ENCODE results near the gene MAP7. TPM values are rescaled to one million over a fixed set of nuclear protein-coding genes. Genes with fewer than 3 reads are reported as not detected.

The MAP7 gene
- total and polyA plus RNA-seq, 9 of the 15 experiments (the other 6 are each of a cell fraction or from before 2014, with no cell fraction given), result 0.76 to 7.7 (median 3.9) TPM

GRCh38 chr6:136446579-136447187 lies 103.5 kb downstream of the MAP7 start:
- TF ChIP-seq TSC22D4 (tag; IDR thresholded peaks at IDR 0.05), result no peak
- no peak for TF ChIP-seq ZFPM2 (CRISPR knock-in tag; IDR thresholded peaks at IDR 0.05)
- no peak for TF ChIP-seq ZBTB1 (CRISPR knock-in tag; IDR thresholded peaks at IDR 0.05; ENCODE audit: borderline replicate concordance, low read depth)
- TF ChIP-seq CEBPB (tag; IDR thresholded peaks at IDR 0.05), result peak; percentile 70; the same call in 1 of the 2 replicates
- TF ChIP-seq CEBPG (CRISPR knock-in tag; IDR thresholded peaks at IDR 0.05), result no peak
- peak; percentile 12 to 44; a peak in 1 of 4 replicates for TF ChIP-seq CEBPG (tag; conservative IDR thresholded peaks at IDR 0.05 in 1 of 2, IDR thresholded peaks at IDR 0.05 in 1 of 2)
- TF ChIP-seq BRD9 (IDR thresholded peaks at IDR 0.05; ENCODE audit: low read depth, partially characterized antibody), result no peak
- TF ChIP-seq ADNP (tag; IDR thresholded peaks at IDR 0.05), result no peak
- no peak for TF ChIP-seq RBM15 (IDR thresholded peaks at IDR 0.05; ENCODE audit: insufficient read depth, low read length)
- TF ChIP-seq NFYB (IDR thresholded peaks at IDR 0.05; ENCODE audit: extremely low read depth, insufficient read length), result no peak
- TF ChIP-seq ZNF239 (CRISPR knock-in tag; IDR thresholded peaks at IDR 0.05), result no peak
- no peak for TF ChIP-seq SMC3 (conservative IDR thresholded peaks at IDR 0.05; ENCODE audit: insufficient read depth, low read depth, low read length)
- no peak for TF ChIP-seq SP1 (CRISPR knock-in tag; IDR thresholded peaks at IDR 0.05)
- TF ChIP-seq CTCF (IDR thresholded peaks at IDR 0.05 in 2 of 3, conservative IDR thresholded peaks at IDR 0.05 in 1 of 3; ENCODE audit: insufficient read depth in 2 of 3, low read depth in 1 of 3, low read length in 3 of 3), result no peak
- 0 out of 2 replicates have a peak, but pooled peaks have one; percentile 12 for TF ChIP-seq PHF8 (IDR thresholded peaks at IDR 0.05; ENCODE audit: borderline replicate concordance, low read length)
- TF ChIP-seq, protein P1, sequence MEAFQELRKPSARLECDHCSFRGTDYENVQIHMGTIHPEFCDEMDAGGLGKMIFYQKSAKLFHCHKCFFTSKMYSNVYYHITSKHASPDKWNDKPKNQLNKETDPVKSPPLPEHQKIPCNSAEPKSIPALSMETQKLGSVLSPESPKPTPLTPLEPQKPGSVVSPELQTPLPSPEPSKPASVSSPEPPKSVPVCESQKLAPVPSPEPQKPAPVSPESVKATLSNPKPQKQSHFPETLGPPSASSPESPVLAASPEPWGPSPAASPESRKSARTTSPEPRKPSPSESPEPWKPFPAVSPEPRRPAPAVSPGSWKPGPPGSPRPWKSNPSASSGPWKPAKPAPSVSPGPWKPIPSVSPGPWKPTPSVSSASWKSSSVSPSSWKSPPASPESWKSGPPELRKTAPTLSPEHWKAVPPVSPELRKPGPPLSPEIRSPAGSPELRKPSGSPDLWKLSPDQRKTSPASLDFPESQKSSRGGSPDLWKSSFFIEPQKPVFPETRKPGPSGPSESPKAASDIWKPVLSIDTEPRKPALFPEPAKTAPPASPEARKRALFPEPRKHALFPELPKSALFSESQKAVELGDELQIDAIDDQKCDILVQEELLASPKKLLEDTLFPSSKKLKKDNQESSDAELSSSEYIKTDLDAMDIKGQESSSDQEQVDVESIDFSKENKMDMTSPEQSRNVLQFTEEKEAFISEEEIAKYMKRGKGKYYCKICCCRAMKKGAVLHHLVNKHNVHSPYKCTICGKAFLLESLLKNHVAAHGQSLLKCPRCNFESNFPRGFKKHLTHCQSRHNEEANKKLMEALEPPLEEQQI (IDR thresholded peaks at IDR 0.05), result no peak
- TF ChIP-seq SREBF2 (CRISPR knock-in tag; IDR thresholded peaks at IDR 0.05), result no peak
- no peak overlapping the region for H3K9ac ChIP-seq (ENCODE audit: insufficient read depth in 1 of 2, low read depth in 2 of 2, low read length in 2 of 2)
- no peaks in the 10 kb centered on the region for H3K36me3 ChIP-seq (ENCODE audit: control insufficient read depth, insufficient read depth, low read length)
- no peaks in the 10 kb centered on the region for H3K79me2 ChIP-seq (ENCODE audit: control insufficient read depth, insufficient read depth, low read length)
- no peaks in the 10 kb centered on the region for H4K20me1 ChIP-seq (replicated peaks; ENCODE audit: control insufficient read depth, insufficient read depth, low read length)
- H3K4me2 ChIP-seq (ENCODE audit: insufficient read depth, low read length), result no peak overlapping the region
- no peaks in the 10 kb centered on the region for H3K9me3 ChIP-seq (replicated peaks; ENCODE audit: control insufficient read depth, insufficient read depth, low read depth, low read length)
- no peak overlapping the region for H2AFZ ChIP-seq (ENCODE audit: low read depth, low read length)
- no TSS peak for BruUV-seq (replicated peaks)
- in situ Hi-C loops (cut with MboI) (no loop called here), intact Hi-C loops (cut with micrococcal nuclease) (no loop called here)
- POLR2A ChIA-PET, result interaction anchor here (0.8 kb wide), 2 partner anchors 9 to 14 kb away, joined by 3 read pairs; no protein-coding TSS in a partner anchor
- WGBS (ENCODE audit: insufficient coverage, low coverage, missing lambda C conversion rate), result 8% methylated on average over 2 of the region's 2 CpGs
- no peaks in the 10 kb centered on the region; a peak in 1 of 5 replicates for H3K27me3 ChIP-seq (ENCODE audit: control insufficient read depth in 2 of 2, insufficient read depth in 2 of 2, low read length in 2 of 2)
- ATAC-seq (no peak), FAIRE-seq (no peak), DNase-seq (ENCODE audit: extremely low read depth in 1 of 4, low spot score in 3 of 4) (no peak)
- H3K9me1 ChIP-seq (ENCODE audit: control insufficient read depth, insufficient read depth, low read length), result no peaks in the 10 kb centered on the region
- CTCF ChIA-PET (ENCODE audit: low intra/inter-chr PET ratio), result interaction anchor here (0.5 kb wide), 1 partner anchor 396 kb away, joined by 3 read pairs; no protein-coding TSS in a partner anchor
- H3K27ac ChIP-seq (ENCODE audit: extremely low read depth, low read depth, low read length), result no peak overlapping the region
- no peaks in the 10 kb centered on the region; a peak in 1 of 5 replicates for H3K4me1 ChIP-seq (replicated peaks in 1 of 2; ENCODE audit: control insufficient read depth in 2 of 2, insufficient read depth in 2 of 2, low read length in 2 of 2)
- H3K4me3 ChIP-seq, result no peak overlapping the region
